Suprapubic skin (tissue), 4 donors: ENCODE results near the gene MED8.

Experiments
- EP300 ChIP-seq: sonication (generic); formaldehyde crosslinking; IDR thresholded peaks from one replicate; pipeline ENCODE4 v1.6.1; 2017; ENCODE audit warnings: antibody characterized with exemption
- POLR2A ChIP-seq, 2 donors: fragments of 450-650 bp; IDR thresholded peaks; one replicate each; pipeline ENCODE4 v1.6.1; 2017; ENCODE audit warnings: antibody characterized with exemption in 2 of 2, mild to moderate bottlenecking in 2 of 2, moderate library complexity in 2 of 2
- POLR2AphosphoS5 ChIP-seq, 3 donors: sonication (generic); formaldehyde crosslinking; IDR thresholded peaks; one replicate each; pipeline ENCODE4 v1.6.1; 2017; ENCODE audit warnings: antibody characterized with exemption in 3 of 3
- TF ChIP-seq, protein P1 (sequence below), 2 donors: fragments of 200-600 bp in 1 of 2; fragments of 450-650 bp in 1 of 2; sonication (generic) in 1 of 2; IDR thresholded peaks; one replicate each; pipeline ENCODE4 v1.5.1; 2016 to 2019; ENCODE audit warnings: antibody characterized with exemption in 2 of 2, mild to moderate bottlenecking in 1 of 2, moderate library complexity in 1 of 2

- TF ChIP-seq, protein P1, sequence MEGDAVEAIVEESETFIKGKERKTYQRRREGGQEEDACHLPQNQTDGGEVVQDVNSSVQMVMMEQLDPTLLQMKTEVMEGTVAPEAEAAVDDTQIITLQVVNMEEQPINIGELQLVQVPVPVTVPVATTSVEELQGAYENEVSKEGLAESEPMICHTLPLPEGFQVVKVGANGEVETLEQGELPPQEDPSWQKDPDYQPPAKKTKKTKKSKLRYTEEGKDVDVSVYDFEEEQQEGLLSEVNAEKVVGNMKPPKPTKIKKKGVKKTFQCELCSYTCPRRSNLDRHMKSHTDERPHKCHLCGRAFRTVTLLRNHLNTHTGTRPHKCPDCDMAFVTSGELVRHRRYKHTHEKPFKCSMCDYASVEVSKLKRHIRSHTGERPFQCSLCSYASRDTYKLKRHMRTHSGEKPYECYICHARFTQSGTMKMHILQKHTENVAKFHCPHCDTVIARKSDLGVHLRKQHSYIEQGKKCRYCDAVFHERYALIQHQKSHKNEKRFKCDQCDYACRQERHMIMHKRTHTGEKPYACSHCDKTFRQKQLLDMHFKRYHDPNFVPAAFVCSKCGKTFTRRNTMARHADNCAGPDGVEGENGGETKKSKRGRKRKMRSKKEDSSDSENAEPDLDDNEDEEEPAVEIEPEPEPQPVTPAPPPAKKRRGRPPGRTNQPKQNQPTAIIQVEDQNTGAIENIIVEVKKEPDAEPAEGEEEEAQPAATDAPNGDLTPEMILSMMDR (IDR thresholded peaks at IDR 0.05): no peak
- TF ChIP-seq POLR2A (IDR thresholded peaks at IDR 0.05) (no peak), POLR2AphosphoS5 (IDR thresholded peaks at IDR 0.05) (no peak), EP300 (no peak)
Observed at GRCh38 chr1:43421976-43422750, 32.6 kb upstream of the MED8 start.
